ENCODE data around the gene CASP9.

- TF ChIP-seq, protein P1, sequence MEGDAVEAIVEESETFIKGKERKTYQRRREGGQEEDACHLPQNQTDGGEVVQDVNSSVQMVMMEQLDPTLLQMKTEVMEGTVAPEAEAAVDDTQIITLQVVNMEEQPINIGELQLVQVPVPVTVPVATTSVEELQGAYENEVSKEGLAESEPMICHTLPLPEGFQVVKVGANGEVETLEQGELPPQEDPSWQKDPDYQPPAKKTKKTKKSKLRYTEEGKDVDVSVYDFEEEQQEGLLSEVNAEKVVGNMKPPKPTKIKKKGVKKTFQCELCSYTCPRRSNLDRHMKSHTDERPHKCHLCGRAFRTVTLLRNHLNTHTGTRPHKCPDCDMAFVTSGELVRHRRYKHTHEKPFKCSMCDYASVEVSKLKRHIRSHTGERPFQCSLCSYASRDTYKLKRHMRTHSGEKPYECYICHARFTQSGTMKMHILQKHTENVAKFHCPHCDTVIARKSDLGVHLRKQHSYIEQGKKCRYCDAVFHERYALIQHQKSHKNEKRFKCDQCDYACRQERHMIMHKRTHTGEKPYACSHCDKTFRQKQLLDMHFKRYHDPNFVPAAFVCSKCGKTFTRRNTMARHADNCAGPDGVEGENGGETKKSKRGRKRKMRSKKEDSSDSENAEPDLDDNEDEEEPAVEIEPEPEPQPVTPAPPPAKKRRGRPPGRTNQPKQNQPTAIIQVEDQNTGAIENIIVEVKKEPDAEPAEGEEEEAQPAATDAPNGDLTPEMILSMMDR (conservative IDR thresholded peaks at IDR 0.05 in 1 of 2, IDR thresholded peaks at IDR 0.05 in 1 of 2; ENCODE audit: low read depth in 1 of 2, low read length in 2 of 2) = no peak
- TF ChIP-seq EZH2 (IDR thresholded peaks at IDR 0.05; ENCODE audit: low read length, missing control alignments) = no peak
Measured at GRCh38 chr1:15570861-15571260, 46.8 kb upstream of the CASP9 start.
